HG02588 (cell line): ENCODE measurements around the gene STOM.
A peak's percentile ranks its signal among the peaks of the same experiment; 100 is the strongest.
"Not testable (repeated sequence)": the region's sequence is repeated elsewhere in the genome, so short reads cannot be mapped to it uniquely, and the experiment has no call there.

Source experiments
- ATAC-seq: cut with Tn5 transposase; IDR thresholded peaks from one replicate; pipeline ENCODE4 v1.9.1; 2021; ENCODE audit warnings: mild to moderate bottlenecking, moderate library complexity; ENCODE audit not compliant: unreplicated experiment

STOM gene

GRCh38 chr9:121369595-121370265, at the start of gene STOM:
Gene STOM (minus strand): TSS chr9:121370250. CDS start chr9:121370187, 63 bp downstream.
- ATAC-seq, result peak; percentile 52

GRCh38 chr9:121411993-121412392, 41.9 kb upstream of the STOM start:
- ATAC-seq, result no peak

GRCh38 chr9:121405899-121406298, 35.8 kb upstream of the STOM start:
- no peak for ATAC-seq

- no peak for ATAC-seq
These were observed 34.9 kb upstream of the STOM start for GRCh38 chr9:121404906-121405305.

GRCh38 chr9:121399883-121400607, 30.0 kb upstream of the STOM start:
- no peak for ATAC-seq

- ATAC-seq, result no peak
These were observed 29.3 kb upstream of the STOM start for GRCh38 chr9:121399126-121399882.

- no peak for ATAC-seq
These were observed 28.3 kb upstream of the STOM start for GRCh38 chr9:121398374-121398773.

GRCh38 chr9:121397277-121397676, 27.2 kb upstream of the STOM start:
- ATAC-seq, result not testable (repeated sequence)

- no peak for ATAC-seq
These were observed 25.5 kb upstream of the STOM start for GRCh38 chr9:121395558-121395957.

- ATAC-seq, result no peak
These were observed 24.2 kb upstream of the STOM start for GRCh38 chr9:121394292-121394691.

- no peak for ATAC-seq
These were observed 23.3 kb upstream of the STOM start for GRCh38 chr9:121393318-121393717.

GRCh38 chr9:121390372-121390771, 20.3 kb upstream of the STOM start:
- no peak for ATAC-seq

- no peak for ATAC-seq
These were observed 18.3 kb upstream of the STOM start for GRCh38 chr9:121388140-121388905.

GRCh38 chr9:121386442-121387175, 16.6 kb upstream of the STOM start:
- ATAC-seq, result no peak

- no peak for ATAC-seq
These were observed 13.7 kb upstream of the STOM start for GRCh38 chr9:121383715-121384114.

- no peak for ATAC-seq
These were observed 10.8 kb upstream of the STOM start for GRCh38 chr9:121380846-121381245.

GRCh38 chr9:121376214-121376830, 6.3 kb upstream of the STOM start:
- no peak for ATAC-seq

GRCh38 chr9:121373011-121373729, 3.1 kb upstream of the STOM start:
- no peak for ATAC-seq
